Sigmoid colon (tissue), 3 donors: ENCODE results near the gene CRYBB1.

Experiments
- CTCF ChIP-seq, 4 experiments: fragments of 450-650 bp in 3 of 4; fragments of 200-600 bp in 1 of 4; IDR thresholded peaks; one replicate each; pipeline ENCODE4 v1.5.1; 2016 to 2019; ENCODE audit warnings: antibody characterized with exemption in 4 of 4, mild to moderate bottlenecking in 3 of 4, moderate library complexity in 2 of 4
- POLR2A ChIP-seq, 2 donors: fragments of 450-650 bp; IDR thresholded peaks; one replicate each; pipeline ENCODE4 v1.6.1; 2016; ENCODE audit warnings: antibody characterized with exemption in 2 of 2, mild to moderate bottlenecking in 2 of 2, moderate library complexity in 2 of 2

GRCh38 chr22:26615830-26616435 is 1.9 kb downstream of the CRYBB1 start:
- no peak for TF ChIP-seq POLR2A (IDR thresholded peaks at IDR 0.05)
- TF ChIP-seq CTCF (IDR thresholded peaks at IDR 0.05): no peak
